OCI-LY3 (cell line): ENCODE measurements around the gene PCDHGC5.

Source experiments
- EZH2phosphoT487 ChIP-seq: fragments of 200-600 bp; shearing (Covaris generic); IDR thresholded peaks from 2 replicates; pipeline ENCODE4 v1.6.1; 2018; ENCODE audit warnings: antibody characterized with exemption, mixed run types, low read depth
- TF ChIP-seq, protein P1 (sequence below): fragments of 200-600, 300-600 bp; sonication (generic); IDR thresholded peaks from 2 replicates; pipeline ENCODE4 v1.5.1; 2014; ENCODE audit warnings: antibody characterized with exemption, low read length, low read depth

DNA sequence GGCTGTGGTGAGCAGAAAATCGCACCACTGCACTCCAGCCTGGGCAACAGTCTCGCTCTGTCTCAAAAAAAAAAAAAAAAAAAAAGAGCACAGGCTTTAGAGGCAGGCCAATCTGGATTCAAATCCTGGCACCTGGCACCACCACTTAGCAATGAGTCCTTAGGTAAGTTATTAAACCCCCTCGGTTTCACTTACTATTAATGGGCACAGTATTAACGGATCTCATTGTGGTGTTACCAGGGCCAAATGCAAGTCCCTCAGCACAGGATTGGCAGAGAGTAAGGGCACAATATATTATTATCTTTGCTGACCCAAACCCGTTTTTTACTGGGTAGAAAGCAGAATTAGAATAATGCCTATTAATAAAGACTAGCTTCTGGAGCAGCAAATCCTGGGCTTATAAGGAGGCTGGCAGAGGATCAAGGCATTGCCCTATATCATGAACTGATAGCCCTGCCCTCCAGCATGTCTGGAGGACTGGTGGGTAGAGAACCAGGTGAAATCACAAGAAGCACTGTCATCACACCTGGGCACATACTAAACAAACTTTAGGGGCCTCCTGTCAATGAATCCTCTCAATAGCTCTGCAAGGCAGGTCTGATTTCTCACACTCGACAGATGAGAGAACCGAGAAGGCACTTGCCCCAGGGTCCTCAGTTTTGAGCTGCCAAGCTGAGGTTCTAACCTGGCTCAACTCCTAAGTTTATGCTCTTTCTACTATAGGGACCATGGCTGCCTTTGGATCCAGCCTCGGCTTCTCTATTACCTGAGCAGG is 17.7 kb downstream of the PCDHGC5 start:
- TF ChIP-seq, protein P1, sequence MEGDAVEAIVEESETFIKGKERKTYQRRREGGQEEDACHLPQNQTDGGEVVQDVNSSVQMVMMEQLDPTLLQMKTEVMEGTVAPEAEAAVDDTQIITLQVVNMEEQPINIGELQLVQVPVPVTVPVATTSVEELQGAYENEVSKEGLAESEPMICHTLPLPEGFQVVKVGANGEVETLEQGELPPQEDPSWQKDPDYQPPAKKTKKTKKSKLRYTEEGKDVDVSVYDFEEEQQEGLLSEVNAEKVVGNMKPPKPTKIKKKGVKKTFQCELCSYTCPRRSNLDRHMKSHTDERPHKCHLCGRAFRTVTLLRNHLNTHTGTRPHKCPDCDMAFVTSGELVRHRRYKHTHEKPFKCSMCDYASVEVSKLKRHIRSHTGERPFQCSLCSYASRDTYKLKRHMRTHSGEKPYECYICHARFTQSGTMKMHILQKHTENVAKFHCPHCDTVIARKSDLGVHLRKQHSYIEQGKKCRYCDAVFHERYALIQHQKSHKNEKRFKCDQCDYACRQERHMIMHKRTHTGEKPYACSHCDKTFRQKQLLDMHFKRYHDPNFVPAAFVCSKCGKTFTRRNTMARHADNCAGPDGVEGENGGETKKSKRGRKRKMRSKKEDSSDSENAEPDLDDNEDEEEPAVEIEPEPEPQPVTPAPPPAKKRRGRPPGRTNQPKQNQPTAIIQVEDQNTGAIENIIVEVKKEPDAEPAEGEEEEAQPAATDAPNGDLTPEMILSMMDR = no peak
- no peak for TF ChIP-seq EZH2phosphoT487
